Nephron progenitor cell (in vitro differentiated cells): ENCODE results near the gene PREX1.
A peak's percentile ranks its signal among the peaks of the same experiment; 100 is the strongest.

Experiments
- DNase-seq: peaks from one replicate; pipeline ENCODE4 v3.0.0; 2021
- H3K27ac Mint-ChIP-seq: 2 replicates; pipeline ENCODE4 v1.8.0; 2021; ENCODE audit warnings: mild to moderate bottlenecking, moderate library complexity, mixed read lengths
- H3K27me3 Mint-ChIP-seq: 2 replicates; pipeline ENCODE4 v1.8.0; 2021; ENCODE audit warnings: mild to moderate bottlenecking, low read depth, mixed read lengths; ENCODE audit not compliant: poor library complexity
- H3K36me3 Mint-ChIP-seq: 2 replicates; pipeline ENCODE4 v1.8.0; 2021; ENCODE audit warnings: low read depth, mixed read lengths
- H3K4me1 Mint-ChIP-seq: 2 replicates; pipeline ENCODE4 v1.8.0; 2021; ENCODE audit warnings: mixed read lengths
- H3K4me3 Mint-ChIP-seq: 2 replicates; pipeline ENCODE4 v1.8.0; 2021; ENCODE audit warnings: mild to moderate bottlenecking, moderate library complexity, mixed read lengths
- H3K9me3 Mint-ChIP-seq: 2 replicates; pipeline ENCODE4 v1.8.0; 2021; ENCODE audit warnings: mild to moderate bottlenecking, moderate library complexity, mixed read lengths
- CTCF ChIP-seq: fragments of 200-600 bp; sonication (generic); IDR thresholded peaks from 2 replicates; pipeline ENCODE4 v1.5.0; 2021; ENCODE audit warnings: antibody characterized with exemption

The PREX1 gene

GRCh38 chr20:48685300-48685699 lies 142.5 kb downstream of the PREX1 start:
- Mint-ChIP-seq H3K4me1 (peaks cover 7% of the 10 kb centered on the region), H3K36me3 (peaks cover 18% of the 10 kb centered on the region), H3K9me3 (no peaks in the 10 kb centered on the region), H3K4me3 (no peak overlapping the region), H3K27ac (no peak overlapping the region), H3K27me3 (peaks cover 3% of the 10 kb centered on the region)
- no peak for TF ChIP-seq CTCF
- no peak for DNase-seq

GRCh38 chr20:48684501-48685041 lies 143.2 kb downstream of the PREX1 start:
- Mint-ChIP-seq H3K4me3 (peak overlapping the region; percentile 42), H3K9me3 (no peaks in the 10 kb centered on the region), H3K4me1 (peaks cover 7% of the 10 kb centered on the region), H3K36me3 (peaks cover 14% of the 10 kb centered on the region), H3K27me3 (peaks cover 3% of the 10 kb centered on the region), H3K27ac (peak overlapping the region; percentile 61)
- no peak for TF ChIP-seq CTCF
- DNase-seq: no peak

- Mint-ChIP-seq H3K36me3 (peaks cover 13% of the 10 kb centered on the region), H3K27me3 (peaks cover 3% of the 10 kb centered on the region), H3K4me1 (peaks cover 17% of the 10 kb centered on the region), H3K4me3 (peak overlapping the region; percentile 29), H3K27ac (no peak overlapping the region), H3K9me3 (no peaks in the 10 kb centered on the region)
- DNase-seq: no peak
- TF ChIP-seq CTCF: no peak
Observed at GRCh38 chr20:48683467-48684175, 144.2 kb downstream of the PREX1 start.

GRCh38 chr20:48682529-48683363 lies 145.1 kb downstream of the PREX1 start:
- Mint-ChIP-seq H3K4me1 (peaks cover 17% of the 10 kb centered on the region), H3K36me3 (peaks cover 10% of the 10 kb centered on the region), H3K27me3 (peaks cover 3% of the 10 kb centered on the region), H3K4me3 (no peak overlapping the region), H3K9me3 (no peaks in the 10 kb centered on the region), H3K27ac (no peak overlapping the region)
- no peak for TF ChIP-seq CTCF
- DNase-seq: peak; percentile 66

- DNase-seq: no peak
- Mint-ChIP-seq H3K4me1 (peaks cover 12% of the 10 kb centered on the region), H3K27me3 (peaks cover 3% of the 10 kb centered on the region), H3K9me3 (no peaks in the 10 kb centered on the region), H3K36me3 (peaks cover 10% of the 10 kb centered on the region), H3K4me3 (no peak overlapping the region), H3K27ac (no peak overlapping the region)
- no peak for TF ChIP-seq CTCF
Observed at GRCh38 chr20:48681873-48682426, 145.8 kb downstream of the PREX1 start.
